Activated CD4-positive, alpha-beta T cell treated with anti-CD3 and anti-CD28 coated beads for 48 hours (primary cell): ENCODE results near the gene TAPBPL.
"Not testable (repeated sequence)": the region's sequence is repeated elsewhere in the genome, so short reads cannot be mapped to it uniquely, and the experiment has no call there.

ENCODE experiments used
- DNase-seq: peaks from one replicate; pipeline ENCODE4 v3.0.0-alpha.2; 2020

Gene TAPBPL

GRCh38 chr12:6464531-6464930 is 12.7 kb downstream of the TAPBPL start:
- DNase-seq = no peak

DNA sequence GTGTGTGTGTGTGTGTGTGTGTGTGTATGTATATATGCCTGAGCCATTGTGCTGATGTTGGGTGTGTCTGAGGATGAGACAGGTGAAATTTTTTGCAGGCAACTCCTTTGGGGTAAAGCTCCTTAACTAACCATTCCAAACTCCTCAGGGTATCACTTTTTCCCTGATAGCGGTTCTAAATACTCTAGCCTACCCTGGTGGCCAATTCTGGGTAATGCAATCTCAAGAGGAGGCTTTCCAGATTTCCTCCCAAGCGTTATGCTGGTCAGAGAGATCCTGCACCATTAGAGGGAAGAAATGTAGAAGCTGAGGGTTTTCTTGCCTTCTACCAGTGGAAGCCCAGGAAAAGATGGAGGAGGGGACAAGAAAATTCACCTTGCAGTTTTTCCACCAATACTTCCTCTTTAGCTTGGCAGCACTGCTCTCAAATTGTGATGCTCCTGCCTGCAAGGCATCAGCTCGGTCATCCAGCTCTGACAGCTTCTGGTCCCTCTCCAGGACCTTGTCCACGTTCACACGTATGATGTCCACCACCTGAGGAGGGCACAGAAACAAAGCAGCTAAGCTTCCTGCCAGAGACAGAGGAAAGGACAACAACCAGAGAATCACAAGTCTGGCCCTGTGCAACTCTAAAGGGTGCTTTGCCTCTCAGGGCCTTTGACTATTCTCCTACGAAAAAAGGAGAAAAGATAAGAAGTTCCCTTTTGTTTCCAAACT is 13.8 kb downstream of the TAPBPL start:
- DNase-seq = no peak

DNA sequence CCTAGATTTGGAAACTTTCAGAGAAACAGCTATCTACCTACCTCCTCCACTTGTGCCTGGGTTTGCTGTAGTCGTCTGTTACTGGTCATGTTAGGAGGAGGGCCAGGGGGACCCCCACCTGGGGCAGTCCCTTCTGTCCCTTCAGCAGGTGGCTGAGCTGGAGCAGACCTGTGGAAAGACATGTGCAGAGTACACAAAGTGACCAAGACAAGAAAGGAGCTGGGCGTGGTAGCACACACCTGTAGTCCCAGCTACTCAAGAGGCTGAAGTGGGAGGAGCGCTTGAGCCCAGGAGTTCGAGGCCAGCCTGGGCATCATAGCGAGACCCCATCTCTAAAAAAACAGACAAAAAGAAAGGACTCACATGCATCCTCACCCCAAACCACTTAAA is 14.3 kb downstream of the TAPBPL start:
- no peak for DNase-seq

- not testable (repeated sequence) for DNase-seq
Observed at GRCh38 chr12:6466751-6467150, 14.9 kb downstream of the TAPBPL start.

DNA sequence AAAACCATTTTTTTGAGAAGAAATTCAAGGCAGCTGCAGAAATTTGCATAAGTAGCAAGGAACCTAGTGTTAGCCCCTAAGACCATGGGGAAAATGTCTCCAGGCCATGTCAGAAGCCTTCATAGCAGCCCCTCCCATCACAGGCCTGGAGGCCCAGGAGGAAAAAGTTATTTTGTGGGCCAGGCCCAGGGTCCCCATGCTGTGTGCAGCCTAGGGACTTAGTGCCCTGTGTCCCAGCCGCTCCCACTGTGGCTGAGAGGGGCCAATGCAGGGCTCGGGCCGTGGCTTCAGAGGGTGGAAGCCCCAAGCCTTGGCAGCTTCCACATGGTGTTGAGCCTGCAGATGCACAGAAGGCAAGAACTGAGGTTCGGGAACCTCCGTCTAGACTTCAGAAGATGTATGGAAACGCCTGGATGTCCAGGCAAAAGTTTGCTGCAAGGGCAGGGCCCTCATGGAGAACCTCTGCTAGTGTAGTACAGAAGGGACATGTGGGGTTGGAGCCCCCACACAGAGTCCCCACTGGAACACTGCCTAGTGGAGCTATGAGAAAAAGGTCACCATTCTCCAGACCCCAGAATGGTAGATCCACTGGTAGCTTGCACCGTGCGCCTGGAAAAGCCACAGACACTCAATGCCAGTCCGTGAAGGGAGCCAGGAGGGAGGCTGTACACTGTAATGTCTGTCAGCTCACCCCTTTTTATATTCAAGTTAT is 15.9 kb downstream of the TAPBPL start:
- DNase-seq = not testable (repeated sequence)

- no peak for DNase-seq
Observed at GRCh38 chr12:6468283-6468575, 16.4 kb downstream of the TAPBPL start.

DNA sequence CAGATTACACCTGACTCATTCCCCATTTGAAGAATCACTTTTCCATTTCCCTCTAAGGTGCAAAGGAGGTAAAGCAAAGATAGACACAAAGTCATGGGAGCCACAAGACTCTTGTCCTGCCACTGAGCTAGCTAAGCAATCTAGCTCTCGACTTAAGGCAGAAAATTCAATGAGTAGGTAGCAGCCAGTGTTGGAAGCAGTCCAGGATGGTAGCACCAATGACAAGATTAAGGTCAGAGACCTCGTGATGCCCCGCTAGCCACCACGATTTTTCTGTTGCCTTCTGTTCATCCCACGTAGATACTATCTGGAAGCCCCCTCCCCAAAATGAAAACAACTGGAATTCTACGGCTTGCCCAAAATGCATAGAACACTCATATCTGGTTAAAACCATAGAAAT is 17.2 kb downstream of the TAPBPL start:
- no peak for DNase-seq

GRCh38 chr12:6469609-6470374 is 17.9 kb downstream of the TAPBPL start:
- DNase-seq = no peak

GRCh38 chr12:6470375-6471163 is 18.7 kb downstream of the TAPBPL start, which contains the start of gene VAMP1:
TSS of gene VAMP1 (minus strand) at chr12:6470677. CDS start at chr12:6470531, 146 bp downstream.
- DNase-seq = peak; percentile 99

DNA sequence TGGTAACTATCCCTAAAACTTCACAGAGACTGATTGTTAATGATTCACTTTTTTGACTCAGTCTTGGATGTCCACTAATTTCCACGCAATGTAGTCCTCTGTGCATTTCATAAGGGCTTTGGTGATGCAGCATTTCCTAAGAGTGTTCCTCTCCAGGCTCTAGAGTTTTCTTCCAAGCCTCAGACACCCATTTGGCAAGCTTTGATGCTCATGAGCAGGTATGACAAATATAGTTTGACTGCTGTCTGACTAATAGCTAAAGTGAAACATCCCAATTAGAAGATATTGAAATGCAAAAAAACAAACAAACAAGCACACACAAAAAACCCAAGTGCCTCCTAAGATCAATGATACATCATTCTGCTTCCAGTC is 20.1 kb downstream of the TAPBPL start:
- DNase-seq = no peak

GRCh38 chr12:6472491-6472890 is 20.6 kb downstream of the TAPBPL start:
- DNase-seq = no peak

DNA sequence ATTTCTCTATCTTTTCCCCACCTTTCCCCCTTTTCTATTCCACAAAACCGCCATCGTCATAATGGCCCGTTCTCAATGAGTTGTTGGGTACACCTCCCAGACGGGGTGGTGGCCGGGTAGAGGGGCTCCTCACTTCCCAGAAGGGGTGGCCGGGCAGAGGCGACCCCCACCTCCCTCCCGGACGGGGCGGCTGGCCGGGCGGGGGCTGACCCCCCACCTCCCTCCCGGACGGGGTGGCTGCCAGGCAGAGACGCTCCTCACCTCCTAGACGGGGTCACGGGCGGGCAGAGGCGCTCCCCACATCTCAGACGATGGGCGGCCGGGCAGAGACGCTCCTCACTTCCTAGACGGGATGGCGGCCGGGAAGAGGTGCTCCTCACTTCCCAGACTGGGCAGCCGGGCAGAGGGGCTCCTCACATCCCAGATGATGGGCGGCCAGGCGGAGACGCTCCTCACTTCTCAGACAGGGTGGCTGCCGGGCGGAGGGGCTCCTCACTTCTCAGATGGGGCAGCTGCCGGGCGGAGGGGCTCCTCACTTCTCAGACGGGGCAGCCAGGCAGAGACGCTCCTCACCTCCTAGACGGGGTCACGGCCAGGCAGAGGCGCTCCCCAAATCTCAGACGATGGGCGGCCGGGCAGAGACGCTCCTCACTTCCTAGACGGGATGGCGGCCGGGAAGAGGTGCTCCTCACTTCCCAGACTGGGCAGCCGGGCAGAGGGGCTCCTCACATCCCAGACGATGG is 23.6 kb downstream of the TAPBPL start:
- DNase-seq = not testable (repeated sequence)

DNA sequence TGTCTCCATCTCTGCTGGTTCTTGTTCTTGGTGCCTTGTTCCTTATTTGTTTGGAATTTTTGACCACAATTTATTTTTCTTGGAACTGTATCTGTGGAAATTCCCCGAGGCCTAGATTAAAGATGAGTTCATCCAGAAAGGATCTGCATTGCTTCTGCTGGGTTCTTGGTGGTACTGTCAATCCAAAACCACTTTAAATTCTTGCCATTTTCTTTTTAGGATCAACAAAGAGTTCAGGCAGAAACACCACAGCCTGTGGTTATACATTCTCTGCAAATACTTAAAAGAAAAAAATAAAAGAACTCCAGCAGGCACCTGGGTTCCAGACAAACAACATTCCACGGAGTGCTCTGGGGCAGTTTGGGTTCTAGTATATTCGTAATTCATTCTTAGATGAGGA is 24.6 kb downstream of the TAPBPL start:
- DNase-seq = no peak

GRCh38 chr12:6477601-6478377 is 25.9 kb downstream of the TAPBPL start:
- not testable (repeated sequence) for DNase-seq

DNA sequence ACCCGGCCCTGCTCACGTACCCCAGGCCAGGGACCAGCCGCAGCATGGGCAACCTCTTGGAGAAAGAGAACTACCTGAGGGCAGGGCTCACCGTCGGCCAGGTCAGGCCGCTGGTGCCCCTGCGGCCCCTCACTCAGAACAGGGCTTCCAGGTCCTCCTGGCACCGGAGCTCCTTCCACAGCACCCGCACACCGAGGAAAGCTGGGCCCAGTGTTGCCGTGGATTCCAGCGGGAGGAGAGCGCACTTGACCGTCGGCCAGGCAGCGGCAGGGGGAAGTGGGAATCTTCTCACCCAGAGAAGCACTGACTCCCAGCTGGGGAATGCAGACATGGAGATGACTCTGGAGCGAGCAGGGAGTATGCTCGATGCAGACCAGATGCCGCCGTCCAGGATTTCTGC is 26.6 kb downstream of the TAPBPL start:
- DNase-seq = no peak

DNA sequence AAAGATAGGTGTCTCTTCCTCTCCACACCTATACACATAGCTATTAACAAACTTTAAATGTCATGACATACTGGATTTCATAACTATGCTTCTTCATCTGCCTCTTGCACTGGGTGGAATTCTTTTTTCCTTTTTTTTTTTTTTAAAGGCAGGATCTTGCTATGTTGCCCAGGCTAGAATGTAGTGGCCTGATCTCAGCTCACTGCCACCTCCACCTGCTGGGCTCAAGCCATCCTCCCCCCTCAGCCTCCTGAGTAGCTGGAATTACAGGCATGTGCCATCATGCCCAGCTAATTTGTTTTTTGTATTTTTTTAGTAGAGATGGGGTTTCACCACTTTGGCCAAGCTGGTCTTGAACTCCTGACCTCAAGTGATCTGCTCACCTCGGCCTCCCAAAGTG is 36.4 kb downstream of the TAPBPL start:
- DNase-seq = no peak

- DNase-seq = no peak
Observed at GRCh38 chr12:6489449-6489848, 37.6 kb downstream of the TAPBPL start.

- DNase-seq = not testable (repeated sequence)
Observed at GRCh38 chr12:6490673-6491072, 38.8 kb downstream of the TAPBPL start.

GRCh38 chr12:6492838-6493496 is 41.1 kb downstream of the TAPBPL start, which contains the start of gene MRPL51:
TSS of gene MRPL51 (minus strand) at chr12:6493262. CDS start at chr12:6493136, 126 bp downstream.
- peak; percentile 99 for DNase-seq

DNA sequence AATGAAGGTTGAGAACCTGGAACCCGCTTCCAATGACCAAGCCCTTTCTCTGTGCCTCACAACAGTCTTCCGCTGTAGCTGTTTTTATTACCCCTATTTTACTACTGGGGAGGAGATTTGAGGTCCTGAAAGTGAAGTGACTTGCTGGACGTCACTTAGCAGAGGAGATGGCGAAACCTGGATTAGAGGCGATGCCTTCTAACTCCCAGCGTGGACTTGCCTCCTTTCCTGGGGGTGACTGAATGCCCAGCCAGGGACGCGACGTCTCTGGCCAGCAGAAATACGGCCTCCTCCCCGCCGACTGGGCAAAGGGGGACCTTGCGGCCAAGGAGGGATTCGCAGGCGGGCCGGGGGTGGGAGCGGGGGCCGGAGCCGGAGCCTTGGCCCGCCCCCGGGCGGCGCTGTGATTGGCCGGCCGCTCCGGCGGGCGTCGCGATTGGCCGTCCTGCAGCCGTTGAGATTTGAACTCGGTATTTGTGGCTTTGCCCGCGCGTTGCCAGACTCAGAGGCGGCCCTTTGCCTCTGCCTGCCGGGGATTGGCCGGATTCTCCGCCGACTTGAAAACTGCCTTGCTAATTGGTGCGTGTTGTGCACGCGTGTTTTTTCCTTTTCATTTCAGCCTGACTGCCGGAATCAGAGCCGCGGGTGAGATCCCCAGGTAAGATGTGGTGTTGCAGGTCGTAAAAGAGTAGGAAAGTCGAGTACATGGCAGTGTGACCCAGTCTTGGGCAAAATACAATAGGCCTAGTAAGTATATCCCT is 41.8 kb downstream of the TAPBPL start, which contains the start of gene NCAPD2:
Gene NCAPD2, plus strand, starts transcription at position 606 of the 761 bp plus-strand sequence. CDS start 997 bp downstream, outside the sequence.
- peak; percentile 97 for DNase-seq
